Stimulated activated memory B cell treated with anti-CD40 and anti-IgM and Interleukin-4, amounts not matched to agents 10 μg/mL and 1 μg/mL and 100 μg/mL, for 72 hours (primary cell): ENCODE data around the gene DDX20.

Experiments
- ATAC-seq: fragments of 150-1000 bp; cut with Tn5 transposase; 2 replicates; pipeline ENCODE4 v1.10.0; 2021
- H3K27ac Mint-ChIP-seq: one replicate; pipeline ENCODE4 v1.8.0; 2022; ENCODE audit warnings: mild to moderate bottlenecking, mixed read lengths
- H3K27me3 Mint-ChIP-seq: one replicate; pipeline ENCODE4 v1.8.0; 2022; ENCODE audit warnings: mixed read lengths
- H3K36me3 Mint-ChIP-seq: one replicate; pipeline ENCODE4 v1.8.0; 2022; ENCODE audit warnings: mixed read lengths
- H3K4me1 Mint-ChIP-seq: one replicate; pipeline ENCODE4 v1.8.0; 2022; ENCODE audit warnings: mixed read lengths
- H3K4me3 Mint-ChIP-seq: one replicate; pipeline ENCODE4 v1.8.0; 2022; ENCODE audit warnings: mild to moderate bottlenecking, moderate library complexity, mixed read lengths
- H3K9me3 Mint-ChIP-seq: one replicate; pipeline ENCODE4 v1.8.0; 2022; ENCODE audit warnings: mixed read lengths

Gene DDX20

GRCh38 chr1:111811891-111812290 lies 56.2 kb downstream of the DDX20 start:
- no peaks in the 10 kb centered on the region for H3K36me3 Mint-ChIP-seq
- no peaks in the 10 kb centered on the region for H3K27me3 Mint-ChIP-seq
- no peak overlapping the region for H3K4me3 Mint-ChIP-seq
- H3K9me3 Mint-ChIP-seq, result no peaks in the 10 kb centered on the region
- H3K27ac Mint-ChIP-seq, result peak overlapping the region; percentile 36
- no peak for ATAC-seq
- H3K4me1 Mint-ChIP-seq, result peaks cover 53% of the 10 kb centered on the region

GRCh38 chr1:111812306-111812705 lies 56.6 kb downstream of the DDX20 start:
- H3K27ac Mint-ChIP-seq, result no peak overlapping the region
- no peak overlapping the region for H3K4me3 Mint-ChIP-seq
- H3K36me3 Mint-ChIP-seq, result no peaks in the 10 kb centered on the region
- H3K4me1 Mint-ChIP-seq, result peaks cover 49% of the 10 kb centered on the region
- H3K27me3 Mint-ChIP-seq, result no peaks in the 10 kb centered on the region
- no peak for ATAC-seq
- H3K9me3 Mint-ChIP-seq, result no peaks in the 10 kb centered on the region

- H3K4me1 Mint-ChIP-seq, result peaks cover 36% of the 10 kb centered on the region
- H3K4me3 Mint-ChIP-seq, result no peak overlapping the region
- ATAC-seq, result no peak
- H3K36me3 Mint-ChIP-seq, result no peaks in the 10 kb centered on the region
- H3K9me3 Mint-ChIP-seq, result no peaks in the 10 kb centered on the region
- H3K27ac Mint-ChIP-seq, result no peak overlapping the region
- no peaks in the 10 kb centered on the region for H3K27me3 Mint-ChIP-seq
These were observed 58.0 kb downstream of the DDX20 start for GRCh38 chr1:111813440-111814304.

- H3K27me3 Mint-ChIP-seq, result no peaks in the 10 kb centered on the region
- H3K4me1 Mint-ChIP-seq, result peaks cover 31% of the 10 kb centered on the region
- no peaks in the 10 kb centered on the region for H3K36me3 Mint-ChIP-seq
- H3K9me3 Mint-ChIP-seq, result no peaks in the 10 kb centered on the region
- no peak for ATAC-seq
- H3K4me3 Mint-ChIP-seq, result no peak overlapping the region
- H3K27ac Mint-ChIP-seq, result no peak overlapping the region
These were observed 58.6 kb downstream of the DDX20 start for GRCh38 chr1:111814305-111814628.

- H3K36me3 Mint-ChIP-seq, result no peaks in the 10 kb centered on the region
- H3K9me3 Mint-ChIP-seq, result no peaks in the 10 kb centered on the region
- H3K4me1 Mint-ChIP-seq, result peaks cover 27% of the 10 kb centered on the region
- no peaks in the 10 kb centered on the region for H3K27me3 Mint-ChIP-seq
- no peak overlapping the region for H3K4me3 Mint-ChIP-seq
- ATAC-seq, result no peak
- H3K27ac Mint-ChIP-seq, result no peak overlapping the region
These were observed 58.9 kb downstream of the DDX20 start for GRCh38 chr1:111814642-111815041.
